ENCODE results near the gene TXNL1.

Gene TXNL1

GRCh38 chr18:56560992-56561391 lies 77.4 kb downstream of the TXNL1 start:
- TF ChIP-seq CTCF (conservative IDR thresholded peaks at IDR 0.05; ENCODE audit: low read length) = no peak
- DNase-seq (ENCODE audit: low read depth) = no peak
- H3K4me3 ChIP-seq (ENCODE audit: low read length) = no peak overlapping the region

- TF ChIP-seq CTCF (conservative IDR thresholded peaks at IDR 0.05; ENCODE audit: low read length) = no peak
- no peak for DNase-seq (ENCODE audit: low read depth)
Observed at GRCh38 chr18:56559044-56559443, 79.3 kb downstream of the TXNL1 start.

DNA sequence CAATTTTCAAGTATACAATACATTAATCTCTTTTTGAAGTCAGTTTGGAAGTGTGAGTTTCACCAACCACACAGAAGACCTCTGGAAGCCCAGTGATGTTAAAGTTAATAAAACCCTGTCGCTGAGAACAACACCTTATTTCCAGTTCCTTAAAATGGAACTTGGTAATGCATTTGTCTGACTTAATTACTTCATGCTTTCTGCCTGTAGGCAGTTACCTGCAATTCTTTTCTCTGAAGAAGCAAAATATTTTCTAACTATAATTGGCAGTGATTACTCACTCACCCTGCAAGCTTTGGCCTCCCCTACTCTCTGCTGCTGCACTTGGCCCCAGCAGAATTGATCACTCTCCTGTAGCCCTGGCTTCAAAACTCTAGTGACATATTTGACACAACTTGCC lies 81.5 kb downstream of the TXNL1 start:
- TF ChIP-seq CTCF (conservative IDR thresholded peaks at IDR 0.05; ENCODE audit: low read length) = no peak
- no peak for DNase-seq (ENCODE audit: low read depth)
- H3K4me3 ChIP-seq (ENCODE audit: low read length) = no peak overlapping the region

More at GRCh38 chr18:56559044-56559443, 79.3 kb downstream of the TXNL1 start:
- no peak overlapping the region for H3K4me3 ChIP-seq (ENCODE audit: low read length)

DNA sequence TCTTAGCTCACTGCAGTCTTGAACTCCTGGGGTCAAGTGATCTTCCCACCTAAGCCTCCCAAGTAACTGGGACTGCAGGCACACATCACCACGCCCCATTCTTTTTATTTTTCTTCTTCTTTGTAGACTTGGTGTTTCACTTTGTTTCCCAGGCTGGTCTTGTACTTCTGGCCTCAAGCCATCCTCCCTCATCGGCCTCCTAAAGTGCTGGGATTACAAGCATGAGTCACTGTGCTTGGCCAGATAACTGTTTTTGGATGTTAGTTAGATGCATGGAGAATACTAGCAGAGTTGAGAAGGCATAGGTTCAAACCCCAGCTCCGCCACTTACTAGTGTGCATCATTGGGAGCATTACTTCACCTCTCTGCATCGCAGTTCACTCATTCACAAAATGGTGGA lies 88.3 kb downstream of the TXNL1 start:
- TF ChIP-seq CTCF (conservative IDR thresholded peaks at IDR 0.05; ENCODE audit: low read length) = no peak
- no peak overlapping the region for H3K4me3 ChIP-seq (ENCODE audit: low read length)
- DNase-seq (ENCODE audit: low read depth) = no peak
